ENCODE measurements around the gene PRDM10.
"Not testable (repeated sequence)": the region's sequence is repeated elsewhere in the genome, so short reads cannot be mapped to it uniquely, and the experiment has no call there.

PRDM10 gene

GRCh38 chr11:129894278-129895125, 108.1 kb downstream of the PRDM10 start:
- H3K4me1 Mint-ChIP-seq = peaks cover 33% of the 10 kb centered on the region
- H3K27ac Mint-ChIP-seq (ENCODE audit: low read depth) = peak overlapping the region; percentile 61
- H3K36me3 Mint-ChIP-seq (ENCODE audit: insufficient read depth) = peaks cover 16% of the 10 kb centered on the region
- H3K4me3 Mint-ChIP-seq = peak overlapping the region; percentile 88
- H3K27me3 Mint-ChIP-seq = no peaks in the 10 kb centered on the region
- H3K9me3 Mint-ChIP-seq = no peaks in the 10 kb centered on the region
- DNase-seq (ENCODE audit: low spot score in 2 of 2) (no peak), ATAC-seq (replicated peaks; ENCODE audit: extremely low read depth, poor library complexity, severe bottlenecking) (peak; percentile 46)

- DNase-seq (ENCODE audit: low spot score in 2 of 2) (no peak), ATAC-seq (replicated peaks; ENCODE audit: extremely low read depth, poor library complexity, severe bottlenecking) (peak; percentile 43)
- peaks cover 52% of the 10 kb centered on the region for H3K36me3 Mint-ChIP-seq (ENCODE audit: insufficient read depth)
- peak overlapping the region; percentile 32 for H3K4me3 Mint-ChIP-seq
- no peaks in the 10 kb centered on the region for H3K27me3 Mint-ChIP-seq
- no peaks in the 10 kb centered on the region for H3K9me3 Mint-ChIP-seq
- H3K27ac Mint-ChIP-seq (ENCODE audit: low read depth) = no peak overlapping the region
- H3K4me1 Mint-ChIP-seq = peaks cover 23% of the 10 kb centered on the region
Observed at GRCh38 chr11:129888451-129888850, 114.2 kb downstream of the PRDM10 start.

- no peak for ATAC-seq (replicated peaks; ENCODE audit: extremely low read depth, poor library complexity, severe bottlenecking)
- Mint-ChIP-seq H3K4me3 (no peak overlapping the region), H3K9me3 (no peaks in the 10 kb centered on the region), H3K4me1 (peaks cover 19% of the 10 kb centered on the region), H3K36me3 (ENCODE audit: insufficient read depth) (peaks cover 67% of the 10 kb centered on the region), H3K27ac (ENCODE audit: low read depth) (no peak overlapping the region), H3K27me3 (no peaks in the 10 kb centered on the region)
- no peak for DNase-seq (ENCODE audit: low spot score in 2 of 2)
Observed at GRCh38 chr11:129885381-129885780, 117.3 kb downstream of the PRDM10 start.

DNA sequence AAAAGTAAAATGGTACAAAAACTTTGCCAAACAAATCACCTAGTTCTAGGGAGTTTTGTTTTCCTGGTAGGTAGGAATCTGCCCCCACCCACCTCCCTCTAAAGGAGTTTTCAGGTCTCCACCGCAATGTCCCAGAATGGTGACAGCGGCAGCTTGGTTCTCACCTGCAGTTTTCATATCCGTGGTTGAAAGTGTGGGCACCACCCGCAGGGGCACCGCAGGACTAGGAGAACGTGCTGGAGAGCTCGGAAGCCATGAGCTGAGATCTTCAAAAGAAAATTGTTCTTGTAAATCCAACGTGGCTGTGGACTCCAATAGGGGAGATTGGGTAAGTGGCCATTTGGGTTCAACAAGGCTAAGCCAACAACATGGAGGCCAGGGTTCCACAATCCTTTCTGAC, 118.1 kb downstream of the PRDM10 start:
- peaks cover 14% of the 10 kb centered on the region for H3K4me1 Mint-ChIP-seq
- ATAC-seq (replicated peaks; ENCODE audit: extremely low read depth, poor library complexity, severe bottlenecking) (no peak), DNase-seq (ENCODE audit: low spot score in 2 of 2) (no peak)
- peaks cover 67% of the 10 kb centered on the region for H3K36me3 Mint-ChIP-seq (ENCODE audit: insufficient read depth)
- no peaks in the 10 kb centered on the region for H3K27me3 Mint-ChIP-seq
- no peaks in the 10 kb centered on the region for H3K9me3 Mint-ChIP-seq
- H3K27ac Mint-ChIP-seq (ENCODE audit: low read depth) = no peak overlapping the region
- H3K4me3 Mint-ChIP-seq = no peak overlapping the region

- H3K36me3 Mint-ChIP-seq (ENCODE audit: insufficient read depth) = peaks cover 56% of the 10 kb centered on the region
- DNase-seq (ENCODE audit: low spot score in 2 of 2) (no peak), ATAC-seq (replicated peaks; ENCODE audit: extremely low read depth, poor library complexity, severe bottlenecking) (no peak)
- H3K4me3 Mint-ChIP-seq = no peak overlapping the region
- H3K27me3 Mint-ChIP-seq = no peaks in the 10 kb centered on the region
- no peak overlapping the region for H3K27ac Mint-ChIP-seq (ENCODE audit: low read depth)
- no peaks in the 10 kb centered on the region for H3K9me3 Mint-ChIP-seq
- peaks cover 5% of the 10 kb centered on the region for H3K4me1 Mint-ChIP-seq
Observed at GRCh38 chr11:129881570-129882170, 121.0 kb downstream of the PRDM10 start.

DNA sequence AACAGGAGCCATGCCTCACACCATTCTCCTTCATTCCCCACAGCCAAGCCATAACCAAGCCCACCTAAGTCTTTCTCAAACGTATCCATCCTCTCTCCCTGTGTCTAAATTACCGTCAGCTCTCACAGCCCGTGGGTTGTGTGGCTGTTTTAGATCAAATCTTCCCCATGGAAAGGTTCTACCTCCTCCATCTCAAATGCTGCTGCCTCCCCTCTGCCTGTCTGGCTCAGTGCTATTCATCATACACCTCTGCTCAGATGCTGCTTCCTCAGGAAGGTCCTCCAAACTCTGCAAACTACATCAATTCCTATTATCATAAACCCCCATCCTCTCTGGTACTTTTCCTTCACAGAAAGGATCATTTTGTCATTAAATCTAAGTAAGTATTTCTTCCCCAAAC, 122.3 kb downstream of the PRDM10 start:
- H3K27ac Mint-ChIP-seq (ENCODE audit: low read depth) = no peak overlapping the region

GRCh38 chr11:129871914-129872313, 130.7 kb downstream of the PRDM10 start:
- Mint-ChIP-seq H3K4me1 (no peaks in the 10 kb centered on the region), H3K27ac (ENCODE audit: low read depth) (peak overlapping the region; percentile 5), H3K27me3 (no peaks in the 10 kb centered on the region), H3K9me3 (no peaks in the 10 kb centered on the region), H3K36me3 (ENCODE audit: insufficient read depth) (peaks cover 63% of the 10 kb centered on the region), H3K4me3 (no peak overlapping the region)
- no peak for ATAC-seq (replicated peaks; ENCODE audit: extremely low read depth, poor library complexity, severe bottlenecking)
- no peak for DNase-seq (ENCODE audit: low spot score in 2 of 2)

More for the DNA sequence above, 122.3 kb downstream of the PRDM10 start:
- no peaks in the 10 kb centered on the region for H3K27me3 Mint-ChIP-seq
- H3K36me3 Mint-ChIP-seq (ENCODE audit: insufficient read depth) = peaks cover 58% of the 10 kb centered on the region
- no peak for DNase-seq (ENCODE audit: low spot score in 2 of 2)
- no peaks in the 10 kb centered on the region for H3K9me3 Mint-ChIP-seq
- H3K4me3 Mint-ChIP-seq = no peak overlapping the region
- H3K4me1 Mint-ChIP-seq = peaks cover 5% of the 10 kb centered on the region
- ATAC-seq (replicated peaks; ENCODE audit: extremely low read depth, poor library complexity, severe bottlenecking) = no peak

- H3K9me3 Mint-ChIP-seq; H3K27me3 Mint-ChIP-seq; DNase-seq (ENCODE audit: low spot score in 2 of 2); H3K27ac Mint-ChIP-seq (ENCODE audit: low read depth); ATAC-seq (replicated peaks; ENCODE audit: extremely low read depth, poor library complexity, severe bottlenecking); H3K4me3 Mint-ChIP-seq; H3K4me1 Mint-ChIP-seq: not testable (repeated sequence)
- peaks cover 52% of the 10 kb centered on the region for H3K36me3 Mint-ChIP-seq (ENCODE audit: insufficient read depth)
Observed at GRCh38 chr11:129868626-129869025, 134.0 kb downstream of the PRDM10 start.

- no peaks in the 10 kb centered on the region for H3K9me3 Mint-ChIP-seq
- H3K27me3 Mint-ChIP-seq = no peaks in the 10 kb centered on the region
- H3K4me3 Mint-ChIP-seq = no peak overlapping the region
- H3K36me3 Mint-ChIP-seq (ENCODE audit: insufficient read depth) = peaks cover 40% of the 10 kb centered on the region
- DNase-seq (ENCODE audit: low spot score in 2 of 2) = no peak
- no peak for ATAC-seq (replicated peaks; ENCODE audit: extremely low read depth, poor library complexity, severe bottlenecking)
- no peak overlapping the region for H3K27ac Mint-ChIP-seq (ENCODE audit: low read depth)
- no peaks in the 10 kb centered on the region for H3K4me1 Mint-ChIP-seq
Observed at GRCh38 chr11:129866311-129866710, 136.3 kb downstream of the PRDM10 start.

DNA sequence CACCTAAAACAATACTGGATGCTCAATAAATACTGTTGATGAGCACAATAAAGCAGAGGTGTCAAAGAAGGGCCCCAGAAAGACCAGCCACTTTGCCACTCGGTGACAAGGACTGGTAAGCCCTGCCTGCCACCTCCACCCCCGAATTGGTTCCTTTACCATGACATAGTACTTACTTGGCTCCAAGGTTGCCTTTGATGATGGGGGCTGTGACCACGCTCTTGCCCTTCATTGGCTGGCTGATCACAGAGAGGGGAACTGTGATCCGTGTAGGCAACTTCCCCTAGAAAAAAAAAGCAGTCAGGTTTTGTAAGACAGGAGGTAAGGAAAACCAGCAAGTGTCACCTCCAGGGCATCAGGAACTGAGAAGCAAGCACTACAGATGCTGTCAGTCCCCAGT, 136.9 kb downstream of the PRDM10 start:
- Mint-ChIP-seq H3K36me3 (ENCODE audit: insufficient read depth) (peaks cover 36% of the 10 kb centered on the region), H3K4me3 (no peak overlapping the region), H3K9me3 (no peaks in the 10 kb centered on the region), H3K27ac (ENCODE audit: low read depth) (no peak overlapping the region), H3K4me1 (no peaks in the 10 kb centered on the region), H3K27me3 (no peaks in the 10 kb centered on the region)
- DNase-seq (ENCODE audit: low spot score in 2 of 2) (no peak), ATAC-seq (replicated peaks; ENCODE audit: extremely low read depth, poor library complexity, severe bottlenecking) (no peak)

DNA sequence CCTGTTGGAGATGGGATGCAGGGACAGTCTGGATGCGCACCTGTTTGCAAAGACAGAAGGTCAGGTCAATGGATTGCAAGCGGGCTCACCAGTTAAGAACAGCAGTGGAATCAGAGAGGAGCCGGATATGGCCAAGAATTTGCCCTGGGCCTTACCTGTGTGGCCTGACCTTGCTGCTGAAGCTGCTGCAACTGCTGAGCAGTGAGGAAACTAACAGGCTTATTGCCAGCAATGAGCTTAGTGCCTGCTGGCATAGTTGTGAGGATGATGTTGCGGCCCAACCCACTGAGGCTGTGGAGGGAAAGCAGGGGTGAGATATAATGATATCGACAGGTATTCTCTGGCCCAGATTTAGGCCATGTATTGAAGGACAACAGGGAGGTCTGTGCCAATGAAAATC, 137.8 kb downstream of the PRDM10 start:
- Mint-ChIP-seq H3K27ac (ENCODE audit: low read depth) (no peak overlapping the region), H3K4me3 (no peak overlapping the region), H3K4me1 (no peaks in the 10 kb centered on the region), H3K27me3 (no peaks in the 10 kb centered on the region), H3K9me3 (no peaks in the 10 kb centered on the region), H3K36me3 (ENCODE audit: insufficient read depth) (peaks cover 31% of the 10 kb centered on the region)
- no peak for ATAC-seq (replicated peaks; ENCODE audit: extremely low read depth, poor library complexity, severe bottlenecking)
- DNase-seq (ENCODE audit: low spot score in 2 of 2) = no peak

GRCh38 chr11:129861702-129862522, 140.7 kb downstream of the PRDM10 start:
- no peaks in the 10 kb centered on the region for H3K4me1 Mint-ChIP-seq
- H3K27me3 Mint-ChIP-seq = no peaks in the 10 kb centered on the region
- no peak for DNase-seq (ENCODE audit: low spot score in 2 of 2)
- H3K4me3 Mint-ChIP-seq = no peak overlapping the region
- no peak overlapping the region for H3K27ac Mint-ChIP-seq (ENCODE audit: low read depth)
- no peaks in the 10 kb centered on the region for H3K9me3 Mint-ChIP-seq
- H3K36me3 Mint-ChIP-seq (ENCODE audit: insufficient read depth) = peaks cover 16% of the 10 kb centered on the region
- no peak for ATAC-seq (replicated peaks; ENCODE audit: extremely low read depth, poor library complexity, severe bottlenecking)
